PC-3 (cell line): ENCODE results near the gene ARHGAP24. TPM values are rescaled to one million over a fixed set of nuclear protein-coding genes. Genes with fewer than 3 reads are reported as not detected.
A peak's percentile ranks its signal among the peaks of the same experiment; 100 is the strongest.

Experiments used
- ATAC-seq: fragments of 200-7000 bp; cut with Tn5 transposase; 2 replicates; pipeline ENCODE4 v1.9.1; 2020; ENCODE audit warnings: mild to moderate bottlenecking, moderate library complexity
- BruUV-seq: library from RNA; stranded (reverse); fragments of 400-500 nt; replicated peaks from 2 replicates; lab custom pipeline; 2021; lab: Mats Ljungman, UMichigan
- CTCF ChIA-PET: fragments of 300-600 bp; sonication (Branson Sonifier 250); formaldehyde crosslinking; loops from one replicate; lab custom pipeline; 2022; ENCODE audit warnings: antibody characterized with exemption; lab: Charles Lee
- POLR2A ChIA-PET: fragments of 300-600 bp; sonication (Branson Sonifier 250); formaldehyde crosslinking; loops from one replicate; lab custom pipeline; 2022; ENCODE audit warnings: antibody characterized with exemption; ENCODE audit not compliant: unreplicated experiment; lab: Charles Lee
- DNase-seq: peaks from one replicate; pipeline ENCODE4 v3.0.0-alpha.2; 2015
- H2AFZ ChIP-seq: fragments of 300-600 bp; sonication (generic); 2 replicates; pipeline ENCODE4 v1.6.0; 2016; ENCODE audit warnings: antibody characterized with exemption, low read length
- H3F3A ChIP-seq: fragments of 300-600 bp; sonication (generic); one replicate; pipeline ENCODE4 v1.6.0; 2017; ENCODE audit warnings: antibody characterized with exemption, low read length, control low read depth, mild to moderate bottlenecking; ENCODE audit not compliant: unreplicated experiment
- H3K27ac ChIP-seq: fragments of 300-600 bp; sonication (generic); 2 replicates; pipeline ENCODE4 v1.5.1; 2016; ENCODE audit warnings: mild to moderate bottlenecking, low read length
- H3K27me3 ChIP-seq: fragments of 300-600 bp; sonication (generic); 2 replicates; pipeline ENCODE4 v1.6.1; 2016; ENCODE audit warnings: low read length, mixed read lengths
- H3K36me3 ChIP-seq: fragments of 300-600 bp; sonication (generic); 2 replicates; pipeline ENCODE4 v1.6.1; 2016; ENCODE audit warnings: low read depth, mixed run types, low read length, mixed read lengths
- H3K4me1 ChIP-seq: fragments of 300-600 bp; sonication (generic); 2 replicates; pipeline ENCODE4 v1.5.1; 2016; ENCODE audit warnings: low read length; ENCODE audit not compliant: insufficient read depth
- H3K4me2 ChIP-seq: fragments of 300-600 bp; sonication (generic); 2 replicates; pipeline ENCODE4 v1.6.0; 2016; ENCODE audit warnings: low read length
- H3K4me3 ChIP-seq: fragments of 300-600 bp; sonication (generic); 2 replicates; pipeline ENCODE4 v1.5.1; 2016; ENCODE audit warnings: mild to moderate bottlenecking, low read length, mixed read lengths
- H3K79me2 ChIP-seq: fragments of 300-600 bp; sonication (generic); 2 replicates; pipeline ENCODE4 v1.6.1; 2017; ENCODE audit warnings: low read length, mixed read lengths
- H3K9ac ChIP-seq: fragments of 300-600 bp; sonication (generic); 2 replicates; pipeline ENCODE4 v1.6.0; 2016; ENCODE audit warnings: mild to moderate bottlenecking, low read length
- H3K9me2 ChIP-seq: fragments of 300-600 bp; sonication (generic); replicated peaks from 2 replicates; pipeline ENCODE4 v1.6.1; 2016; ENCODE audit warnings: mixed run types, low read length, mixed read lengths
- H3K9me3 ChIP-seq: fragments of 300-600 bp; sonication (generic); 2 replicates; pipeline ENCODE4 v1.6.1; 2016; ENCODE audit warnings: low read length, mixed read lengths
- H4K20me1 ChIP-seq: fragments of 300-600 bp; sonication (generic); 2 replicates; pipeline ENCODE4 v1.6.1; 2016; ENCODE audit warnings: low read length, mixed read lengths
- EZH2 ChIP-seq: fragments of 300-600 bp; sonication (generic); IDR thresholded peaks from one replicate; pipeline ENCODE4 v1.6.1; 2017; ENCODE audit warnings: antibody characterized with exemption, mild to moderate bottlenecking, low read length; ENCODE audit not compliant: unreplicated experiment
- EZH2phosphoT487 ChIP-seq: fragments of 300-600 bp; sonication (generic); IDR thresholded peaks from 2 replicates; pipeline ENCODE4 v1.6.1; 2018; ENCODE audit warnings: mild to moderate bottlenecking, antibody characterized with exemption, low read length, borderline replicate concordance
- intact Hi-C: fragments of 100-400 bp; cut with micrococcal nuclease; formaldehyde crosslinking; loops from 2 replicates; pipeline ENCODE4 v1.9.0; 2023
- total RNA-seq: library from RNA; depleted of rRNA; stranded (reverse); fragments of >200 nt; gene quantifications from 2 replicates; pipeline ENCODE4 v1.2.3, GENCODE V29; 2014
- TF ChIP-seq, protein P1 (sequence below): fragments of 300-600 bp; sonication (generic); conservative IDR thresholded peaks from 2 replicates; pipeline ENCODE4 v1.5.1; 2017; ENCODE audit warnings: antibody characterized with exemption, low read depth, mild to moderate bottlenecking, low read length

ARHGAP24 gene
- total RNA-seq, 1 experiment from 2014 or later = 7.4 TPM

DNA sequence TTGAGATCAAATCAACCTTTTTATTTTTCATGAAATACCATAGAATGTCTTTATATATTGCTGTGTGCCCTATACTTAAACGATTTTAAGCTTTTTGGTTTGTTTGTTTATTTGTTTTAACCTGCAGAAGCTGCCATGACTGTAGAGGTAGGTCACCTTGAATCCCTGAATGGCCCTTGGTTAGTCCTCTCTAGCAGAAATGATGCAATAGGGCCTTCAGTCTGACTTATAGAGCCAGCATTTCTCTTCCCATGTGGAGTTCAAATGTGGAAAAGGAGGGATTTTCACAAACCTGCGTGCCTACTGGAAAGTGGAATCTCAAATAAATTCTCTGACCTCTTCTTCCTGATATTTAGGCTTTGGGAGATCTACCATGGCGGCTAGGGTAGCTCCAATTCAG lies 557.0 kb downstream of the ARHGAP24 start:
- no peaks in the 10 kb centered on the region for H3K9me3 ChIP-seq
- POLR2A ChIA-PET = no interaction called here
- ATAC-seq = no peak
- CTCF ChIA-PET = no interaction called here
- no peak overlapping the region for H3K9ac ChIP-seq
- H4K20me1 ChIP-seq = no peaks in the 10 kb centered on the region
- intact Hi-C loops = no loop called here
- H3K9me2 ChIP-seq = no peaks in the 10 kb centered on the region
- no peaks in the 10 kb centered on the region for H3F3A ChIP-seq
- H3K36me3 ChIP-seq = no peaks in the 10 kb centered on the region
- no peaks in the 10 kb centered on the region for H3K27me3 ChIP-seq
- peaks cover 39% of the 10 kb centered on the region for H3K4me1 ChIP-seq
- no peak for TF ChIP-seq EZH2
- TF ChIP-seq EZH2phosphoT487 = no peak
- TF ChIP-seq, protein P1, sequence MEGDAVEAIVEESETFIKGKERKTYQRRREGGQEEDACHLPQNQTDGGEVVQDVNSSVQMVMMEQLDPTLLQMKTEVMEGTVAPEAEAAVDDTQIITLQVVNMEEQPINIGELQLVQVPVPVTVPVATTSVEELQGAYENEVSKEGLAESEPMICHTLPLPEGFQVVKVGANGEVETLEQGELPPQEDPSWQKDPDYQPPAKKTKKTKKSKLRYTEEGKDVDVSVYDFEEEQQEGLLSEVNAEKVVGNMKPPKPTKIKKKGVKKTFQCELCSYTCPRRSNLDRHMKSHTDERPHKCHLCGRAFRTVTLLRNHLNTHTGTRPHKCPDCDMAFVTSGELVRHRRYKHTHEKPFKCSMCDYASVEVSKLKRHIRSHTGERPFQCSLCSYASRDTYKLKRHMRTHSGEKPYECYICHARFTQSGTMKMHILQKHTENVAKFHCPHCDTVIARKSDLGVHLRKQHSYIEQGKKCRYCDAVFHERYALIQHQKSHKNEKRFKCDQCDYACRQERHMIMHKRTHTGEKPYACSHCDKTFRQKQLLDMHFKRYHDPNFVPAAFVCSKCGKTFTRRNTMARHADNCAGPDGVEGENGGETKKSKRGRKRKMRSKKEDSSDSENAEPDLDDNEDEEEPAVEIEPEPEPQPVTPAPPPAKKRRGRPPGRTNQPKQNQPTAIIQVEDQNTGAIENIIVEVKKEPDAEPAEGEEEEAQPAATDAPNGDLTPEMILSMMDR = no peak
- no peak for DNase-seq
- BruUV-seq = no TSS peak
- no peak overlapping the region for H2AFZ ChIP-seq
- no peak overlapping the region; the same call in 1 of the 2 replicates for H3K27ac ChIP-seq
- peak overlapping the region; percentile 68; the same call in 1 of the 2 replicates for H3K4me2 ChIP-seq
- H3K79me2 ChIP-seq = no peaks in the 10 kb centered on the region
- H3K4me3 ChIP-seq = no peak overlapping the region

DNA sequence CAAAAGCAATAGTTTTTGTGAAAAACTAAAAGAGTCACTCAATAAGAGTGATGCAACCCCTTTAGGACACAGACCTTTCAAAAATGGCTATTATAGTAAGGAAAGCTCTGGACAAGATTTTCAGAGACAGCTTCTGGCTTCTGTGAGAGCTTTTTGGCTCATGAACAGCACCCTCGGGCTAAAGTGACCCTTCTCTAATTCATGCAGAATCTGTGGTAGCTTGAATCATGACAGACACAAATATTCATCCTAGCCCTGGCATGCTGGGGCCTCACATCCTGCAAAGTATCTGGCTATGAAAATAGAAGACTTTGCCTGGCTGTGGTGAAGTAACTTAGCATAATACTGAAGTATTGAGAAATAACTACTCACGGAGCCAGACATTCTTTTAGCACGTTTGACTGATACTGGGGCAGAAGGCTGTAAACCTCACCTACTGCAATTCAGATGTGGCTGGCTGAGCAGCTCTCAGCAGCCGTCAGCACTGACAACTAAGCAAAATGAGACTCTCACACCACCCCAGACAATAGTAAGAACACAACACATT lies 557.6 kb downstream of the ARHGAP24 start:
- ChIA-PET POLR2A (no interaction called here), CTCF (no interaction called here)
- Histone ChIP-seq H3K9me3 (no peaks in the 10 kb centered on the region), H3K4me2 (peak overlapping the region; percentile 68), H3K4me3 (peak overlapping the region; percentile 13; the same call in 1 of the 2 replicates), H3K79me2 (no peaks in the 10 kb centered on the region), H4K20me1 (no peaks in the 10 kb centered on the region), H3K9me2 (no peaks in the 10 kb centered on the region), H3K27ac (peak overlapping the region; percentile 73), H2AFZ (peak overlapping the region; percentile 50), H3K4me1 (peaks cover 45% of the 10 kb centered on the region), H3F3A (no peaks in the 10 kb centered on the region), H3K36me3 (no peaks in the 10 kb centered on the region), H3K9ac (peak overlapping the region; percentile 11; the same call in 1 of the 2 replicates), H3K27me3 (no peaks in the 10 kb centered on the region)
- BruUV-seq = no TSS peak
- intact Hi-C loops = no loop called here
- TF ChIP-seq EZH2 (no peak), EZH2phosphoT487 (no peak)
- TF ChIP-seq, protein P1 = no peak
- DNase-seq (peak; percentile 69), ATAC-seq (peak; percentile 30; the same call in 1 of the 2 replicates)

DNA sequence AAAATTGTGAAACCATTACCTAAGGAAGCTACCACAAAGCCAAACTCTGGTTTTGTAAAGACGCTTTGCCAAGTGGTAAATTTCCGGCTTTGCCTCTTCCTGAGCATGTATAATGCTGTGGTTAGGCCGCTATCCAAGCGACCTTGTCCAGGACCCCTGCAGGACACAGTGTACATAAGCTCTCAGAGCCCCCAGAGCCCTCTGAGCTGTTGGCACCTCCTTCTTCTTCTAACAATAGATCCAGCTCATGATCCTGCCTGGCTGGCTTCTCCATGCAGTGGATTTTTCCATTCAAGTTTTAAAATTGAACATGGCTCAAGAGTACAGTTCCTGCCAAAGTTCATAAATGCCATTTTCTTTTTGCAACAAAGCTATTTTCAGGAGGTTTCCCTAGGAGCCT lies 558.2 kb downstream of the ARHGAP24 start:
- H3K79me2 ChIP-seq = no peaks in the 10 kb centered on the region
- TF ChIP-seq, protein P1 = no peak
- no peak for TF ChIP-seq EZH2phosphoT487
- no peak for TF ChIP-seq EZH2
- no peaks in the 10 kb centered on the region for H3K27me3 ChIP-seq
- BruUV-seq = no TSS peak
- CTCF ChIA-PET = no interaction called here
- peaks cover 50% of the 10 kb centered on the region for H3K4me1 ChIP-seq
- H4K20me1 ChIP-seq = no peaks in the 10 kb centered on the region
- ATAC-seq (peak; percentile 44; the same call in 1 of the 2 replicates), DNase-seq (peak; percentile 64)
- H3K9me3 ChIP-seq = no peaks in the 10 kb centered on the region
- no peaks in the 10 kb centered on the region for H3F3A ChIP-seq
- intact Hi-C loops = no loop called here
- no peaks in the 10 kb centered on the region for H3K9me2 ChIP-seq
- H3K9ac ChIP-seq = no peak overlapping the region
- peak overlapping the region; percentile 13; the same call in 1 of the 2 replicates for H3K4me3 ChIP-seq
- peak overlapping the region; percentile 50 for H2AFZ ChIP-seq
- no peaks in the 10 kb centered on the region for H3K36me3 ChIP-seq
- POLR2A ChIA-PET = no interaction called here
- H3K4me2 ChIP-seq = peak overlapping the region; percentile 68
- H3K27ac ChIP-seq = peak overlapping the region; percentile 73
